ENCODE measurements around the gene ZNRF2. TPM values are rescaled to one million over a fixed set of nuclear protein-coding genes. Genes with fewer than 3 reads are reported as not detected.

Gene ZNRF2
- total RNA-seq, 4 donors from 2014 or later, result 44.2 to 57.4 (median 48.0) TPM

DNA sequence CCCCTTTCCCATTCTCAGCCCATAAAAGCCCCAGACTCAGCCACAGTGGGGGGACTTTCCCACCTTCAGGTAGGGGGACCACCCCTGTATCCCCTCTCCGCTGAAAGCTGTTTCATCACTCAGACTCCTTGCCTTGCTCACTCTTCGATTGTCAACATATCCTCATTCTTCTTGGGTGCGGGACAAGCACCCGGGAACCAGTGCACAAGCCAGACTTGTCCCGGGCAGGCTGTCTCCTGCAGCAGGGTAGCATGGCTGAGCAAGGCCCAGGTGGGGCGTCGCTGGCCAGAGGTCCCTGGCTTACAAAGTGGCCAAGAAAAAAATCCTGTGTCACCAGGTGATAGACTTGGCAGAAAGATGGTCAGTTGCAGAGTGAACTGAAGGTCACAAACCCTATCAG is 129.5 kb downstream of the ZNRF2 start:
- intact Hi-C loops (cut with DNase I), result loop anchor here (5.0 kb wide), 1 partner anchor 247 kb away; no protein-coding TSS in a partner anchor
- Histone ChIP-seq H3K27me3 (no peaks in the 10 kb centered on the region), H3K4me1 (peaks cover 0 to 4% of the 10 kb centered on the region in 2 donors), H3K36me3 (no peaks in the 10 kb centered on the region), H3K27ac (no peak overlapping the region), H3K9me3 (no peaks in the 10 kb centered on the region), H3K4me3 (replicated peaks in 1 of 3) (no peak overlapping the region)
- 98% methylated on average over 7 of the region's 7 CpGs for WGBS, 2 donors
- DNase-seq, result no peak
- TF ChIP-seq POLR2A (IDR thresholded peaks at IDR 0.05) (no peak), CTCF (IDR thresholded peaks at IDR 0.05) (no peak)

MicroRNAs encoded within 50 kb of the gene (microRNA counts, 767-probe panel; counts per million panel counts)
- 0 counts per million in 2 donors for microRNA hsa-miR-550a-5p
- 0 to 2,426 counts per million in 2 donors for microRNA hsa-miR-550b-3p

Small RNA genes lying within 50 kb of the gene (microRNA-seq; reads per million reads assigned to microRNA genes)
- gene MIR550A1 (not detected), gene MIR550B1 (not detected)

Small RNA genes lying within 50 kb of the gene (small RNA-seq; reads per million reads assigned to genes)
- not detected for gene MIR550A1

Other genes with a start within 250 kb of the ZNRF2 start
- 10 to 100 TPM; 32.0 to 86.3 (median 44.0) TPM for gene MTURN, start 149.6 kb upstream of the ZNRF2 start, total RNA-seq
- 10 to 100 TPM; 15.6 to 50.4 (median 26.7) TPM for gene NOD1, start 194.2 kb downstream of the ZNRF2 start, total RNA-seq
- 10 to 100 TPM; 24.1 to 47.0 (median 30.1) TPM for gene GGCT, start 220.2 kb downstream of the ZNRF2 start, total RNA-seq

Measured in thyroid gland (tissue), 4 donors.